ENCODE data around the gene LCP2.

LCP2 gene

GRCh38 chr5:170296036-170296934 is 1.3 kb downstream of the LCP2 start:
- Histone ChIP-seq H3K9me3 (ENCODE audit: control insufficient read depth, insufficient read depth, low read length) (no peaks in the 10 kb centered on the region), H3K4me1 (ENCODE audit: insufficient read depth, low read length) (0 out of 2 replicates have a peak, but pooled peaks cover 4% of the 10 kb centered on the region), H3K9ac (ENCODE audit: low read depth, low read length) (no peak overlapping the region), H3K36me3 (ENCODE audit: insufficient read depth, low read length) (no peaks in the 10 kb centered on the region)

- H3K9ac ChIP-seq (ENCODE audit: low read depth, low read length), result no peak overlapping the region
- H3K9me3 ChIP-seq (ENCODE audit: control insufficient read depth, insufficient read depth, low read length), result peaks cover 9% of the 10 kb centered on the region; the same call in 1 of the 2 replicates
- H3K36me3 ChIP-seq (ENCODE audit: insufficient read depth, low read length), result no peaks in the 10 kb centered on the region
- no peaks in the 10 kb centered on the region for H3K4me1 ChIP-seq (ENCODE audit: insufficient read depth, low read length)
These were observed 3.0 kb downstream of the LCP2 start for GRCh38 chr5:170294556-170294955.

GRCh38 chr5:170294057-170294456 is 3.5 kb downstream of the LCP2 start:
- H3K9me3 ChIP-seq (ENCODE audit: control insufficient read depth, insufficient read depth, low read length), result peaks cover 11% of the 10 kb centered on the region; the same call in 1 of the 2 replicates
- H3K9ac ChIP-seq (ENCODE audit: low read depth, low read length), result no peak overlapping the region
- H3K36me3 ChIP-seq (ENCODE audit: insufficient read depth, low read length), result no peaks in the 10 kb centered on the region
- no peaks in the 10 kb centered on the region for H3K4me1 ChIP-seq (ENCODE audit: insufficient read depth, low read length)

- H3K4me1 ChIP-seq (ENCODE audit: insufficient read depth, low read length), result no peaks in the 10 kb centered on the region
- H3K9ac ChIP-seq (ENCODE audit: low read depth, low read length), result no peak overlapping the region
- H3K36me3 ChIP-seq (ENCODE audit: insufficient read depth, low read length), result no peaks in the 10 kb centered on the region
These were observed 4.3 kb downstream of the LCP2 start for GRCh38 chr5:170293273-170293672.

GRCh38 chr5:170292179-170293104 is 5.1 kb downstream of the LCP2 start:
- H3K9me3 ChIP-seq (ENCODE audit: control insufficient read depth, insufficient read depth, low read length), result peaks cover 16% of the 10 kb centered on the region; the same call in 1 of the 2 replicates
- H3K36me3 ChIP-seq (ENCODE audit: insufficient read depth, low read length), result no peaks in the 10 kb centered on the region
- no peak overlapping the region for H3K9ac ChIP-seq (ENCODE audit: low read depth, low read length)
- no peaks in the 10 kb centered on the region for H3K4me1 ChIP-seq (ENCODE audit: insufficient read depth, low read length)

More at GRCh38 chr5:170293273-170293672, 4.3 kb downstream of the LCP2 start:
- H3K9me3 ChIP-seq (ENCODE audit: control insufficient read depth, insufficient read depth, low read length), result peaks cover 14% of the 10 kb centered on the region; the same call in 1 of the 2 replicates

- Histone ChIP-seq H3K9ac (ENCODE audit: low read depth, low read length) (no peak overlapping the region), H3K4me1 (ENCODE audit: insufficient read depth, low read length) (no peaks in the 10 kb centered on the region), H3K36me3 (ENCODE audit: insufficient read depth, low read length) (no peaks in the 10 kb centered on the region), H3K9me3 (ENCODE audit: control insufficient read depth, insufficient read depth, low read length) (peaks cover 18% of the 10 kb centered on the region; the same call in 1 of the 2 replicates)
These were observed 7.1 kb downstream of the LCP2 start for GRCh38 chr5:170290498-170290897.

GRCh38 chr5:170289764-170290163 is 7.8 kb downstream of the LCP2 start:
- peaks cover 18% of the 10 kb centered on the region; the same call in 1 of the 2 replicates for H3K9me3 ChIP-seq (ENCODE audit: control insufficient read depth, insufficient read depth, low read length)
- H3K9ac ChIP-seq (ENCODE audit: low read depth, low read length), result no peak overlapping the region
- H3K4me1 ChIP-seq (ENCODE audit: insufficient read depth, low read length), result no peaks in the 10 kb centered on the region
- no peaks in the 10 kb centered on the region for H3K36me3 ChIP-seq (ENCODE audit: insufficient read depth, low read length)

- no peaks in the 10 kb centered on the region for H3K36me3 ChIP-seq (ENCODE audit: insufficient read depth, low read length)
- H3K9ac ChIP-seq (ENCODE audit: low read depth, low read length), result no peak overlapping the region
- no peaks in the 10 kb centered on the region for H3K4me1 ChIP-seq (ENCODE audit: insufficient read depth, low read length)
- peaks cover 18% of the 10 kb centered on the region; the same call in 1 of the 2 replicates for H3K9me3 ChIP-seq (ENCODE audit: control insufficient read depth, insufficient read depth, low read length)
These were observed 8.5 kb downstream of the LCP2 start for GRCh38 chr5:170289121-170289520.

GRCh38 chr5:170288551-170288950 is 9.0 kb downstream of the LCP2 start:
- no peaks in the 10 kb centered on the region for H3K4me1 ChIP-seq (ENCODE audit: insufficient read depth, low read length)
- H3K9ac ChIP-seq (ENCODE audit: low read depth, low read length), result no peak overlapping the region
- peaks cover 21% of the 10 kb centered on the region for H3K9me3 ChIP-seq (ENCODE audit: control insufficient read depth, insufficient read depth, low read length)
- no peaks in the 10 kb centered on the region for H3K36me3 ChIP-seq (ENCODE audit: insufficient read depth, low read length)

- Histone ChIP-seq H3K4me1 (ENCODE audit: insufficient read depth, low read length) (no peaks in the 10 kb centered on the region), H3K36me3 (ENCODE audit: insufficient read depth, low read length) (no peaks in the 10 kb centered on the region), H3K9ac (ENCODE audit: low read depth, low read length) (no peak overlapping the region), H3K9me3 (ENCODE audit: control insufficient read depth, insufficient read depth, low read length) (peaks cover 21% of the 10 kb centered on the region)
These were observed 9.4 kb downstream of the LCP2 start for GRCh38 chr5:170288151-170288550.

- Histone ChIP-seq H3K9ac (ENCODE audit: low read depth, low read length) (no peak overlapping the region), H3K36me3 (ENCODE audit: insufficient read depth, low read length) (no peaks in the 10 kb centered on the region), H3K4me1 (ENCODE audit: insufficient read depth, low read length) (no peaks in the 10 kb centered on the region), H3K9me3 (ENCODE audit: control insufficient read depth, insufficient read depth, low read length) (peaks cover 23% of the 10 kb centered on the region)
These were observed 10.0 kb downstream of the LCP2 start for GRCh38 chr5:170287532-170287931.

GRCh38 chr5:170286386-170286925 is 11.1 kb downstream of the LCP2 start:
- Histone ChIP-seq H3K9ac (ENCODE audit: low read depth, low read length) (no peak overlapping the region), H3K4me1 (ENCODE audit: insufficient read depth, low read length) (no peaks in the 10 kb centered on the region), H3K36me3 (ENCODE audit: insufficient read depth, low read length) (no peaks in the 10 kb centered on the region)

GRCh38 chr5:170285181-170285580 is 12.4 kb downstream of the LCP2 start:
- Histone ChIP-seq H3K36me3 (ENCODE audit: insufficient read depth, low read length) (no peaks in the 10 kb centered on the region), H3K4me1 (ENCODE audit: insufficient read depth, low read length) (peaks cover under 1% of the 10 kb centered on the region; the same call in 1 of the 2 replicates), H3K9ac (ENCODE audit: low read depth, low read length) (no peak overlapping the region), H3K9me3 (ENCODE audit: control insufficient read depth, insufficient read depth, low read length) (peaks cover 18% of the 10 kb centered on the region)

More at GRCh38 chr5:170286386-170286925, 11.1 kb downstream of the LCP2 start:
- H3K9me3 ChIP-seq (ENCODE audit: control insufficient read depth, insufficient read depth, low read length), result peaks cover 23% of the 10 kb centered on the region

- no peaks in the 10 kb centered on the region for H3K36me3 ChIP-seq (ENCODE audit: insufficient read depth, low read length)
- peaks cover 14% of the 10 kb centered on the region for H3K9me3 ChIP-seq (ENCODE audit: control insufficient read depth, insufficient read depth, low read length)
- H3K9ac ChIP-seq (ENCODE audit: low read depth, low read length), result no peak overlapping the region
- H3K4me1 ChIP-seq (ENCODE audit: insufficient read depth, low read length), result peaks cover 10% of the 10 kb centered on the region
These were observed 13.3 kb downstream of the LCP2 start for GRCh38 chr5:170284231-170284630.

All from ES-I3 (cell line).